PFSK-1 (cell line): ENCODE measurements around the gene RNU5B-1.

Experiments
- FOXP2 ChIP-seq: optimal IDR thresholded peaks from 2 replicates; pipeline ENCODE3; 2011; ENCODE audit warnings: borderline replicate concordance, control low read depth, inconsistent platforms; ENCODE audit not compliant: insufficient read depth; ENCODE audit errors: extremely low read length, extremely low read depth
- POLR2AphosphoS5 ChIP-seq: IDR thresholded peaks from 2 replicates; pipeline ENCODE4 v1.6.1; 2012; ENCODE audit warnings: low read depth, mild to moderate bottlenecking, control low read depth, low read length, moderate library complexity
- REST ChIP-seq, 2 experiments: IDR thresholded peaks; 2 replicates each; pipeline versions ENCODE4 v1.6.1 to v1.8.0; 2011 to 2012; ENCODE audit warnings: low read depth in 2 of 2, low read length in 2 of 2, control low read depth in 1 of 2, inconsistent platforms in 1 of 2, mild to moderate bottlenecking in 1 of 2, moderate library complexity in 1 of 2; ENCODE audit not compliant: insufficient read depth in 1 of 2
- SIN3A ChIP-seq: IDR thresholded peaks from 2 replicates; pipeline ENCODE4 v1.6.1; 2012; ENCODE audit warnings: mild to moderate bottlenecking, low read length, moderate library complexity, borderline replicate concordance; ENCODE audit not compliant: insufficient read depth
- TAF1 ChIP-seq: IDR thresholded peaks from 2 replicates; pipeline ENCODE4 v1.6.1; 2012; ENCODE audit warnings: low read length, control low read depth, borderline replicate concordance; ENCODE audit not compliant: insufficient read depth

Gene RNU5B-1

GRCh38 chr15:65309882-65310418 is 5.5 kb downstream of the RNU5B-1 start:
- TF ChIP-seq POLR2AphosphoS5 (no peak), FOXP2 (no peak), REST (IDR thresholded peaks at IDR 0.05; ENCODE audit: insufficient read depth in 1 of 2, low read depth in 2 of 2, low read length in 2 of 2) (no peak), TAF1 (no peak), SIN3A (no peak)

DNA sequence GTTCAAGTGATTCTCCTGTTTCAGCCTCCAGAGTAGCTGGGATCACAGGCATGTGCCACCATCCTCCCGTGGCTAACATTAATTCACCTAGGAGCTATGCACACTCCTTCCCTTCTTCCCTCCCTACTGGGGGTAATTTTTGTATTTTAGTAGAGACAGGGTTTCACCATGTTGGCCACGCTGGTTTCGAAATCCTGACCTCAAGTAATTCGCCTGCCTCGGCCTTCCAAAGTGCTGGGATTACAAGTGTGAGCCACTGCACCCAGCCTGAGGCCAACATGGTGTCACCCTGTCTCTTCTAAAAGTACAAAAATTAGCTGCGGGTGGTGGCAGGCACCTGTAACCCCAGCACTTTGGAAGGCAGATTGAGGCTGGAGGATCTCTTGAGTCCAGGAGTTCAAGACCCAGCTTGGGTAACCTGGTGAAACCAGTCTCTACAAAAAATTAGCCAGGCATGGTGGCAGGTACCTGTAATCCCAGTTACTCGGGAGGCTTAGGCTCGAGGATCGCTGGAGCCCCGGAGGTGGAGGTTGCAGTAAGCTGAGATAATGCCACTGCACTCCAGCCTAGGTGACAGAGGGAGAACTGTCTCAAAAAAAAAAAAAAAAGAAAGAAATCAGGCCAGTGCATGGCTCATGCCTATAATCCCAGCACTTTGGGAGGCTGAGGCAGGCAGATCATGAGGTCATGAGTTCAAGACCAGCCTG is 6.1 kb downstream of the RNU5B-1 start:
- TF ChIP-seq POLR2AphosphoS5 (no peak), REST (IDR thresholded peaks at IDR 0.05; ENCODE audit: insufficient read depth in 1 of 2, low read depth in 2 of 2, low read length in 2 of 2) (no peak), TAF1 (no peak), SIN3A (no peak), FOXP2 (no peak)

DNA sequence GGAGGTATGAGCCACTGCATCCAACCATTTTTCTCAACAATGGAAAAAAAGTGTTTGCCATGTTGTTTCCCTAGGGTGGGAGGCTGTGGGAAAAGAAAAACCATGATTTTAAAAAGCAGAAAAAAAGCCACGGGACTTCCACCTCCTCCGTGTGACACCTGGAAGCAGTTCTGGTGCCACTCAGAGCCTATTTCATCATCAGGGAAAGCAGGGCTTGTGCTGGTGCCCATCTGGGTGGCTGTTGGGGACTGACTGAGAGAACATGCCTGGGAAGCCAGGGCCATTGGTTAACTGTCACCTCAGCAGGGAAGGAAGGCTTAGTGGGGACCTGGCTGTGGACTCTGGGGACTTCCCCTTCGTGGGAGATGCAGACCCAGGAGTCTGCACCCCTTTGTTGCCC is 7.3 kb downstream of the RNU5B-1 start:
- TF ChIP-seq POLR2AphosphoS5 = no peak
- no peak for TF ChIP-seq REST (IDR thresholded peaks at IDR 0.05; ENCODE audit: insufficient read depth in 1 of 2, low read depth in 2 of 2, low read length in 2 of 2)
- TF ChIP-seq SIN3A = no peak
- TF ChIP-seq FOXP2 = no peak
- TF ChIP-seq TAF1 = no peak

DNA sequence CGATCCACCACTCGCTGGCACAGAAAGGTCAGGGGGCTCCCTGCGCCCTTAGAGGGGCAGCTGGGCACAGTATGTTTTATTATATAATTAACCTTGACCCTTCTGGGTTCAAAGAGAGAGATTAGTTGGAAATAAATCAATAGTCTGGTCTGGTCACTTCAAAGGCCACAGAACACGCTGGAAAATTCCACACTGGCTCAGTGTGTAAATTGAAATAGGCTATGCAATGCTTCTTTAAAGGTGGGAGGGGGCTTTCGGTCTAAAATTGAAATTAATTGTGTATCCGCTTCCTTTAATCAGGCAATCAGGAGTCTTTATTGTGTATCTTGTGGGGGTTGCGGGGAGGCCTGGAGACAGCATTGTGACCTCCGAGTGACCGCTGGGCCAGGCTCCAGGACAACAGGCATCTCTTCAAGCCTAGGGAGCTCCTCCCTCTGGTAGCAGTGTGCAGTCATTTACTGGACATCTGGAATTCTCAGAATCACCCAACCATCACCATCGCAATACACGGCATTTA is 8.0 kb downstream of the RNU5B-1 start:
- TF ChIP-seq POLR2AphosphoS5 = no peak
- no peak for TF ChIP-seq FOXP2
- no peak for TF ChIP-seq REST (IDR thresholded peaks at IDR 0.05; ENCODE audit: insufficient read depth in 1 of 2, low read depth in 2 of 2, low read length in 2 of 2)
- TF ChIP-seq TAF1 = no peak
- TF ChIP-seq SIN3A = no peak
